ENCODE data around the gene SASS6.

Gene SASS6

GRCh38 chr1:100039591-100039990 lies 93.1 kb downstream of the SASS6 start:
- peaks cover 7% of the 10 kb centered on the region; the same call in 1 of the 2 replicates for H3K4me1 ChIP-seq (ENCODE audit: insufficient read depth, low read length)
- H3K4me3 ChIP-seq (ENCODE audit: low read length), result peak overlapping the region; percentile 99
- H3K27me3 ChIP-seq (ENCODE audit: insufficient read depth, low read length), result no peaks in the 10 kb centered on the region
- peaks cover 8% of the 10 kb centered on the region; the same call in 1 of the 2 replicates for H3K36me3 ChIP-seq (ENCODE audit: insufficient read depth, low read length)
- peak overlapping the region; percentile 97; the same call in 1 of the 2 replicates for H3K9ac ChIP-seq (ENCODE audit: low read depth, low read length)
- no peaks in the 10 kb centered on the region for H3K9me3 ChIP-seq (ENCODE audit: insufficient read depth, low read depth, low read length)
- WGBS, result no CpG with 5 or more reads among the region's 2 CpGs
- H3K27ac ChIP-seq (ENCODE audit: low read depth, low read length), result no peak overlapping the region

- peak overlapping the region; percentile 99 for H3K4me3 ChIP-seq (ENCODE audit: low read length)
- peaks cover 7% of the 10 kb centered on the region; the same call in 1 of the 2 replicates for H3K36me3 ChIP-seq (ENCODE audit: insufficient read depth, low read length)
- WGBS, result under 1% methylated on average over 33 of the region's 37 CpGs
- H3K27ac ChIP-seq (ENCODE audit: low read depth, low read length), result peak overlapping the region; percentile 93
- H3K27me3 ChIP-seq (ENCODE audit: insufficient read depth, low read length), result no peaks in the 10 kb centered on the region
- H3K4me1 ChIP-seq (ENCODE audit: insufficient read depth, low read length), result peaks cover 7% of the 10 kb centered on the region; the same call in 1 of the 2 replicates
- H3K9me3 ChIP-seq (ENCODE audit: insufficient read depth, low read depth, low read length), result no peaks in the 10 kb centered on the region
- H3K9ac ChIP-seq (ENCODE audit: low read depth, low read length), result peak overlapping the region; percentile 97
Measured at GRCh38 chr1:100038660-100039287, 94.0 kb downstream of the SASS6 start.

GRCh38 chr1:100037927-100038659 lies 94.6 kb downstream of the SASS6 start:
- H3K9me3 ChIP-seq (ENCODE audit: insufficient read depth, low read depth, low read length), result no peaks in the 10 kb centered on the region
- peak overlapping the region; percentile 93 for H3K27ac ChIP-seq (ENCODE audit: low read depth, low read length)
- H3K9ac ChIP-seq (ENCODE audit: low read depth, low read length), result peak overlapping the region; percentile 97
- 0 out of 2 replicates have a peak, but pooled peaks cover under 1% of the 10 kb centered on the region for H3K36me3 ChIP-seq (ENCODE audit: insufficient read depth, low read length)
- H3K27me3 ChIP-seq (ENCODE audit: insufficient read depth, low read length), result no peaks in the 10 kb centered on the region
- H3K4me3 ChIP-seq (ENCODE audit: low read length), result peak overlapping the region; percentile 99
- H3K4me1 ChIP-seq (ENCODE audit: insufficient read depth, low read length), result peaks cover 7% of the 10 kb centered on the region; the same call in 1 of the 2 replicates
- under 1% methylated on average over 87 of the region's 87 CpGs for WGBS

- Histone ChIP-seq H3K27me3 (ENCODE audit: insufficient read depth, low read length) (no peaks in the 10 kb centered on the region), H3K9me3 (ENCODE audit: insufficient read depth, low read depth, low read length) (no peaks in the 10 kb centered on the region), H3K4me1 (ENCODE audit: insufficient read depth, low read length) (peaks cover 7% of the 10 kb centered on the region; the same call in 1 of the 2 replicates), H3K36me3 (ENCODE audit: insufficient read depth, low read length) (no peaks in the 10 kb centered on the region), H3K4me3 (ENCODE audit: low read length) (peak overlapping the region; percentile 99), H3K27ac (ENCODE audit: low read depth, low read length) (peak overlapping the region; percentile 93), H3K9ac (ENCODE audit: low read depth, low read length) (peak overlapping the region; percentile 97)
- 0% methylated on average over 8 of the region's 8 CpGs for WGBS
Measured at GRCh38 chr1:100037656-100037926, 95.1 kb downstream of the SASS6 start.

- H3K27me3 ChIP-seq (ENCODE audit: insufficient read depth, low read length), result no peaks in the 10 kb centered on the region
- H3K36me3 ChIP-seq (ENCODE audit: insufficient read depth, low read length), result no peaks in the 10 kb centered on the region
- no peaks in the 10 kb centered on the region for H3K9me3 ChIP-seq (ENCODE audit: insufficient read depth, low read depth, low read length)
- 30% methylated on average over 9 of the region's 11 CpGs for WGBS
- peaks cover 3% of the 10 kb centered on the region; the same call in 1 of the 2 replicates for H3K4me1 ChIP-seq (ENCODE audit: insufficient read depth, low read length)
- H3K27ac ChIP-seq (ENCODE audit: low read depth, low read length), result peak overlapping the region; percentile 93
- H3K9ac ChIP-seq (ENCODE audit: low read depth, low read length), result peak overlapping the region; percentile 97
- H3K4me3 ChIP-seq (ENCODE audit: low read length), result peak overlapping the region; percentile 99
Measured at GRCh38 chr1:100036718-100037655, 95.7 kb downstream of the SASS6 start.

- Histone ChIP-seq H3K36me3 (ENCODE audit: insufficient read depth, low read length) (no peaks in the 10 kb centered on the region), H3K4me1 (ENCODE audit: insufficient read depth, low read length) (peaks cover 4% of the 10 kb centered on the region; the same call in 1 of the 2 replicates), H3K9ac (ENCODE audit: low read depth, low read length) (no peak overlapping the region), H3K9me3 (ENCODE audit: insufficient read depth, low read depth, low read length) (no peaks in the 10 kb centered on the region), H3K4me3 (ENCODE audit: low read length) (no peak overlapping the region), H3K27ac (ENCODE audit: low read depth, low read length) (no peak overlapping the region), H3K27me3 (ENCODE audit: insufficient read depth, low read length) (no peaks in the 10 kb centered on the region)
- WGBS, result 89% methylated on average over 1 of the region's 1 CpG
Measured at GRCh38 chr1:100035214-100035613, 97.5 kb downstream of the SASS6 start.

GRCh38 chr1:100034470-100034869 lies 98.3 kb downstream of the SASS6 start:
- no peak overlapping the region for H3K4me3 ChIP-seq (ENCODE audit: low read length)
- H3K27ac ChIP-seq (ENCODE audit: low read depth, low read length), result no peak overlapping the region
- no peaks in the 10 kb centered on the region for H3K9me3 ChIP-seq (ENCODE audit: insufficient read depth, low read depth, low read length)
- H3K27me3 ChIP-seq (ENCODE audit: insufficient read depth, low read length), result no peaks in the 10 kb centered on the region
- H3K36me3 ChIP-seq (ENCODE audit: insufficient read depth, low read length), result no peaks in the 10 kb centered on the region
- H3K4me1 ChIP-seq (ENCODE audit: insufficient read depth, low read length), result peaks cover 4% of the 10 kb centered on the region; the same call in 1 of the 2 replicates
- no peak overlapping the region for H3K9ac ChIP-seq (ENCODE audit: low read depth, low read length)
